PC-9 (cell line): ENCODE results near the gene LZTFL1.

Source experiments
- CTCF ChIP-seq: fragments of 200-600 bp; sonication (generic); conservative IDR thresholded peaks from 2 replicates; pipeline ENCODE4 v1.6.1; 2017; ENCODE audit warnings: mixed run types, antibody characterized with exemption, mild to moderate bottlenecking, moderate library complexity
- EZH2 ChIP-seq: fragments of 200-600 bp; sonication (generic); IDR thresholded peaks from 2 replicates; pipeline ENCODE4 v1.8.0; 2017; ENCODE audit warnings: antibody characterized with exemption, low read depth

- no peak for TF ChIP-seq CTCF
- no peak for TF ChIP-seq EZH2
These were observed 27.6 kb downstream of the LZTFL1 start for GRCh38 chr3:45814322-45814721.
